Smooth muscle cell (in vitro differentiated cells): ENCODE measurements around the gene CD1D. TPM values are rescaled to one million over a fixed set of nuclear protein-coding genes. Genes with fewer than 3 reads are reported as not detected.

Experiments
- DNase-seq: peaks from one replicate; lab custom pipeline; 2025; ENCODE audit not compliant: unreplicated experiment; lab: John Stamatoyannopoulos, UW
- H2AFZ ChIP-seq: fragments of 200-600 bp; sonication (generic); 2 replicates; pipeline ENCODE4 v1.6.0; 2016; ENCODE audit warnings: antibody characterized with exemption, low read depth, mild to moderate bottlenecking
- H3F3A ChIP-seq: fragments of 200-600 bp; sonication (generic); 2 replicates; pipeline ENCODE4 v1.6.0; 2017; ENCODE audit warnings: antibody characterized with exemption, low read depth
- H3K27ac ChIP-seq: fragments of 200-600 bp; sonication (generic); 2 replicates; pipeline ENCODE4 v1.5.1; 2016; ENCODE audit warnings: low read depth, mild to moderate bottlenecking
- H3K27me3 ChIP-seq: fragments of 200-600 bp; sonication (generic); 2 replicates; pipeline ENCODE4 v1.6.1; 2016; ENCODE audit warnings: low read depth, mild to moderate bottlenecking
- H3K36me3 ChIP-seq: fragments of 200-600 bp; sonication (generic); 2 replicates; pipeline ENCODE4 v1.5.1; 2016; ENCODE audit warnings: low read depth
- H3K4me1 ChIP-seq: fragments of 200-600 bp; sonication (generic); 2 replicates; pipeline ENCODE4 v1.5.1; 2016; ENCODE audit warnings: low read depth
- H3K4me2 ChIP-seq: fragments of 200-600 bp; sonication (generic); 2 replicates; pipeline ENCODE4 v1.6.0; 2016; ENCODE audit warnings: mild to moderate bottlenecking
- H3K4me3 ChIP-seq: fragments of 200-600 bp; sonication (generic); 2 replicates; pipeline ENCODE4 v1.5.1; 2016; ENCODE audit warnings: mild to moderate bottlenecking
- H3K79me2 ChIP-seq: fragments of 200-600 bp; sonication (generic); 2 replicates; pipeline ENCODE4 v1.6.0; 2016; ENCODE audit warnings: low read depth, mild to moderate bottlenecking
- H3K9ac ChIP-seq: fragments of 200-600 bp; sonication (generic); 2 replicates; pipeline ENCODE4 v1.6.0; 2016; ENCODE audit warnings: low read depth
- H3K9me3 ChIP-seq: fragments of 200-600 bp; sonication (generic); replicated peaks from 2 replicates; pipeline ENCODE4 v1.5.1; 2016; ENCODE audit warnings: low read depth
- H4K20me1 ChIP-seq: fragments of 200-600 bp; sonication (generic); 2 replicates; pipeline ENCODE4 v1.6.0; 2016; ENCODE audit warnings: low read depth
- WGBS: methylation state at CpG from one replicate; pipeline ENCODE4 v1.1.7; 2016; ENCODE audit warnings: low lambda C conversion rate; 5-methylcytosine and 5-hydroxymethylcytosine counted together
- polyA plus RNA-seq: library from polyadenylated mRNA; unstranded; fragments of >200 nt; fragmentation: Nextera tagmentation; extraction: Ambion mirVana; gene quantifications from 2 replicates; pipeline ENCODE4 v1.2.1, GENCODE V29; 2016
- total RNA-seq: library from RNA; depleted of rRNA; stranded (reverse); fragments of >200 nt; gene quantifications from 2 replicates; pipeline ENCODE4 v1.2.3, GENCODE V29; 2014
- TF ChIP-seq, protein P1 (sequence below): fragments of 200-600 bp; sonication (generic); IDR thresholded peaks from 2 replicates; pipeline ENCODE4 v1.5.1; 2017; ENCODE audit warnings: borderline replicate concordance, mild to moderate bottlenecking, antibody characterized with exemption; ENCODE audit not compliant: insufficient read depth, poor library complexity, severe bottlenecking

The CD1D gene
- 2.2 and 2.7 TPM in 2 replicates for total RNA-seq
- polyA plus RNA-seq = 3.3 and 3.5 TPM in 2 replicates

DNA sequence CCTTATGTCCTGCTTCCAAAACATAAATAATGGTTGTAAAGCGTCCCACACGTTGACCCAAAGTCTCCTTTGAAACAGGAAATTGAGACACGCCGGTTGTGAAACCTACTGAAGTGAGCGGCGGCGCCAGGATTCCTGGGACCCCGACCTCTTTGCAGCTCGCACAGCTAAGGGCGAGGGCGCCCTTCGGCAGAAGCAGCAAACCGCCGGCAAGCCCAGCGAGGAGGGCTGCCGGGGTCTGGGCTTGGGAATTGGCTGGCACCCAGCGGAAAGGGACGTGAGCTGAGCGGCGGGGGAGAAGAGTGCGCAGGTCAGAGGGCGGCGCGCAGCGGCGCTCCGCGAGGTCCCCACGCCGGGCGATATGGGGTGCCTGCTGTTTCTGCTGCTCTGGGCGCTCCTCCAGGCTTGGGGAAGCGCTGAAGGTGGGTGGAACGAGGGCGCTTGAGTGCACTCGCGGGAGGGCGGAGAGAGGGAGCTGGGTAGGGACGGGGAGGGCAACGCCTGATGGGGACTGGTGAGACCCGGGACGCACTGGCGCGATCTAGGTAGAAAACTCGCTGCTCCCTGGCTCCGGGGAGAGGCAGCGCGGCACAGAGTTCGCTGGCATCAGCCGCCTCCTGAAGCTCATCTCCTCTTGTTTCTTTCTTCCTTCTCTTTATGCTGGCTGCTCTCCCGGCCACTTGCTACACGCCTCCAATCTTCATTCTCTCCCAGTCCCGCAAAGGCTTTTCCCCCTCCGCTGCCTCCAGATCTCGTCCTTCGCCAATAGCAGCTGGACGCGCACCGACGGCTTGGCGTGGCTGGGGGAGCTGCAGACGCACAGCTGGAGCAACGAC lies at the start of gene CD1D:
Gene CD1D, plus strand, starts transcription at position 155 of the 836 bp plus-strand sequence. Its CDS starts 207 bp downstream, at position 362.
- Histone ChIP-seq H3K4me2 (peak within 1 kb of the TSS; percentile 90), H4K20me1 (no peaks in the 10 kb centered on the region), H3K36me3 (no peaks in the 10 kb centered on the region), H3K79me2 (no peaks in the 10 kb centered on the region), H2AFZ (peak within 1 kb of the TSS; percentile 31), H3F3A (no peaks in the 10 kb centered on the region), H3K4me1 (peaks cover 4% of the 10 kb centered on the region), H3K9ac (no peak within 1 kb of the TSS), H3K4me3 (peak within 1 kb of the TSS; percentile 61), H3K9me3 (no peaks in the 10 kb centered on the region), H3K27me3 (peaks cover 57% of the 10 kb centered on the region), H3K27ac (no peak within 1 kb of the TSS)
- TF ChIP-seq, protein P1, sequence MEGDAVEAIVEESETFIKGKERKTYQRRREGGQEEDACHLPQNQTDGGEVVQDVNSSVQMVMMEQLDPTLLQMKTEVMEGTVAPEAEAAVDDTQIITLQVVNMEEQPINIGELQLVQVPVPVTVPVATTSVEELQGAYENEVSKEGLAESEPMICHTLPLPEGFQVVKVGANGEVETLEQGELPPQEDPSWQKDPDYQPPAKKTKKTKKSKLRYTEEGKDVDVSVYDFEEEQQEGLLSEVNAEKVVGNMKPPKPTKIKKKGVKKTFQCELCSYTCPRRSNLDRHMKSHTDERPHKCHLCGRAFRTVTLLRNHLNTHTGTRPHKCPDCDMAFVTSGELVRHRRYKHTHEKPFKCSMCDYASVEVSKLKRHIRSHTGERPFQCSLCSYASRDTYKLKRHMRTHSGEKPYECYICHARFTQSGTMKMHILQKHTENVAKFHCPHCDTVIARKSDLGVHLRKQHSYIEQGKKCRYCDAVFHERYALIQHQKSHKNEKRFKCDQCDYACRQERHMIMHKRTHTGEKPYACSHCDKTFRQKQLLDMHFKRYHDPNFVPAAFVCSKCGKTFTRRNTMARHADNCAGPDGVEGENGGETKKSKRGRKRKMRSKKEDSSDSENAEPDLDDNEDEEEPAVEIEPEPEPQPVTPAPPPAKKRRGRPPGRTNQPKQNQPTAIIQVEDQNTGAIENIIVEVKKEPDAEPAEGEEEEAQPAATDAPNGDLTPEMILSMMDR = no peak
- WGBS = under 1% methylated on average over 49 of the region's 63 CpGs
- DNase-seq = peak; percentile 22

DNA sequence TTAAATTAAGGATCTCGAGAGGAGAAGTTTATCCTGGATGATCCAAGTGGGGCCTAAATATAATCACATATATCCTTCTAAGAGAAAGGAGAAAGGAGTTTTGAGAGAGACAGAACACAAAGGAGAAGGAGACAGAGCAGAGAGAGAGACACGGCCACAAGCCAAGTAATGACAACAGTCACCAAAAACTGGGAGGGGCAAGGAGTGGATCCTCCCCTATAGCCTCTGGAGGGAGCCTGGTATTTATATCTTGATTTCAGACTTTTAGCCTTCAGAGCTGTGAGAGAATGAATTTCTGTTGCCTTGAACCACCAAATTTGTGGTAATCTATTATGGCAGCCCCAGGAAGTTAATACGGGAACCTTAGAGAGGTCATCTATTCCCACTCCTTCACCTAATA lies 49.5 kb upstream of the CD1D start:
- Histone ChIP-seq H3K9me3 (no peaks in the 10 kb centered on the region), H3K27me3 (no peaks in the 10 kb centered on the region), H2AFZ (no peak overlapping the region), H3K9ac (no peak overlapping the region), H3K4me1 (no peaks in the 10 kb centered on the region), H3K27ac (no peak overlapping the region), H4K20me1 (no peaks in the 10 kb centered on the region), H3K4me3 (no peak overlapping the region), H3K4me2 (no peak overlapping the region), H3K79me2 (no peaks in the 10 kb centered on the region), H3K36me3 (no peaks in the 10 kb centered on the region), H3F3A (no peaks in the 10 kb centered on the region)
- DNase-seq = no peak
- TF ChIP-seq, protein P1 = no peak
- WGBS = 91% methylated on average over 3 of the region's 3 CpGs

DNA sequence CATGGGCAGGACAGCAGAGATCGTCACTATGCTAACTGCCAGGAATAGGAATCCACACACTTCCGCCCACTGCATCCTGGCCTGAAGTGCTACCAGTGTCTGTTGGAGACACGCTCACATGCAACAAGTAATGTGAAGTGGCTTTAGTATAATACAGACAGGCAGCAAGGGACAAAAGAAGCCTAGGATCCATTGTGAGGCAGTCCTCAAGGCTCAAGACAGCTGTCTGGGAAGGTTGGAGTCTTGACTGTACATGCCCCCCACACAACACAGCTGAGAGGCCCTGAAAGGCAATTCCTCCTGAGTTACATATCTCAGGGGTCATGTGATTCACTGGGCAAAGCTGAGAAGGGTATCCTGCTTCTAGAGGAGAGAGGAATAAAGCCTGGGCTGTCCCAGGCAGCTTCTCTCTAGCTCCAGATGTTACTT lies 39.9 kb upstream of the CD1D start:
- no peaks in the 10 kb centered on the region for H3K9me3 ChIP-seq
- no peak overlapping the region for H3K9ac ChIP-seq
- no peaks in the 10 kb centered on the region for H4K20me1 ChIP-seq
- DNase-seq = no peak
- H3K36me3 ChIP-seq = no peaks in the 10 kb centered on the region
- no peaks in the 10 kb centered on the region for H3K79me2 ChIP-seq
- H2AFZ ChIP-seq = peak overlapping the region; percentile 67
- H3K27ac ChIP-seq = peak overlapping the region; percentile 62
- H3K4me1 ChIP-seq = peaks cover 4% of the 10 kb centered on the region
- WGBS = 53% methylated on average over 3 of the region's 3 CpGs
- H3K4me3 ChIP-seq = no peak overlapping the region
- H3K27me3 ChIP-seq = no peaks in the 10 kb centered on the region
- TF ChIP-seq, protein P1 = no peak
- peak overlapping the region; percentile 7 for H3K4me2 ChIP-seq
- peaks cover 3% of the 10 kb centered on the region for H3F3A ChIP-seq
